H9 (cell line): ENCODE measurements around the gene THAP11. TPM values are rescaled to one million over a fixed set of nuclear protein-coding genes. Genes with fewer than 3 reads are reported as not detected.

Source experiments
- DNase-seq: peaks from one replicate; pipeline ENCODE4 v3.0.0-alpha.2; 2017
- H2AFZ ChIP-seq: one replicate; pipeline ENCODE4 v1.6.1; 2013; ENCODE audit warnings: mild to moderate bottlenecking, low read length, control low read depth, moderate library complexity
- H2AK5ac ChIP-seq: 2 replicates; pipeline ENCODE4 v1.6.1; 2013; ENCODE audit warnings: low read length, control low read depth, mixed read lengths; ENCODE audit not compliant: insufficient read length
- H2BK120ac ChIP-seq: one replicate; pipeline ENCODE4 v1.6.1; 2013; ENCODE audit warnings: low read depth, mild to moderate bottlenecking, low read length, control low read depth, inconsistent platforms; ENCODE audit not compliant: poor library complexity, severe bottlenecking
- H2BK12ac ChIP-seq: 2 replicates; pipeline ENCODE4 v1.6.1; 2013; ENCODE audit warnings: low read length, control low read depth, mixed read lengths, low read depth; ENCODE audit not compliant: insufficient read length
- H2BK15ac ChIP-seq: 2 replicates; pipeline ENCODE4 v1.6.1; 2013; ENCODE audit warnings: low read depth, low read length, control low read depth
- H2BK20ac ChIP-seq: one replicate; pipeline ENCODE4 v1.6.1; 2013; ENCODE audit warnings: low read depth, mild to moderate bottlenecking, low read length, control low read depth, inconsistent platforms; ENCODE audit not compliant: poor library complexity, severe bottlenecking
- H2BK5ac ChIP-seq: 2 replicates; pipeline ENCODE4 v1.6.1; 2013; ENCODE audit warnings: low read length, control low read depth, mixed read lengths; ENCODE audit not compliant: insufficient read length
- H3K14ac ChIP-seq: 2 replicates; pipeline ENCODE4 v1.6.1; 2013; ENCODE audit warnings: low read length, control low read depth; ENCODE audit not compliant: insufficient read depth
- H3K18ac ChIP-seq: 2 replicates; pipeline ENCODE4 v1.6.1; 2013; ENCODE audit warnings: low read depth, mild to moderate bottlenecking, mixed read lengths, low read length, control low read depth; ENCODE audit not compliant: insufficient read length
- H3K23ac ChIP-seq: 2 replicates; pipeline ENCODE4 v1.6.1; 2013; ENCODE audit warnings: low read length, control low read depth, mixed read lengths, low read depth; ENCODE audit not compliant: insufficient read length
- H3K23me2 ChIP-seq: 2 replicates; pipeline ENCODE4 v1.6.1; 2013; ENCODE audit warnings: low read depth, mild to moderate bottlenecking, mixed read lengths, low read length, control low read depth; ENCODE audit not compliant: insufficient read length, poor library complexity, severe bottlenecking
- H3K27ac ChIP-seq: 2 replicates; pipeline ENCODE4 v1.5.1; 2013; ENCODE audit warnings: low read length, control low read depth, mixed read lengths, low read depth; ENCODE audit not compliant: insufficient read length
- H3K27me3 ChIP-seq: 2 replicates; pipeline ENCODE4 v1.6.1; 2013; ENCODE audit warnings: low read length, control low read depth, inconsistent platforms; ENCODE audit not compliant: insufficient read depth
- H3K4ac ChIP-seq: 2 replicates; pipeline ENCODE4 v1.6.1; 2013; ENCODE audit warnings: low read depth, mild to moderate bottlenecking, control low read depth, inconsistent platforms, low read length, moderate library complexity
- H3K4me1 ChIP-seq: 2 replicates; pipeline ENCODE4 v1.6.1; 2013; ENCODE audit warnings: low read length, control low read depth, inconsistent platforms; ENCODE audit not compliant: insufficient read depth
- H3K4me2 ChIP-seq: 2 replicates; pipeline ENCODE4 v1.6.1; 2013; ENCODE audit warnings: low read length, control low read depth, mixed read lengths; ENCODE audit not compliant: insufficient read length, insufficient read depth
- H3K56ac ChIP-seq: 2 replicates; pipeline ENCODE4 v1.6.1; 2013; ENCODE audit warnings: low read depth, mild to moderate bottlenecking, mixed read lengths, low read length, control low read depth; ENCODE audit not compliant: insufficient read length
- H3K79me1 ChIP-seq: 2 replicates; pipeline ENCODE4 v1.6.1; 2013; ENCODE audit warnings: low read depth, mild to moderate bottlenecking, moderate library complexity, low read length, control low read depth, inconsistent platforms; ENCODE audit not compliant: insufficient read depth, poor library complexity, severe bottlenecking
- H3K79me2 ChIP-seq: 2 replicates; pipeline ENCODE4 v1.6.1; 2013; ENCODE audit warnings: low read length, control low read depth, inconsistent platforms; ENCODE audit not compliant: insufficient read depth
- H3K9ac ChIP-seq: 2 replicates; pipeline ENCODE4 v1.6.1; 2013; ENCODE audit warnings: low read length, control low read depth, mixed read lengths; ENCODE audit not compliant: insufficient read length; ENCODE audit errors: extremely low read depth
- H3K9me3 ChIP-seq: one replicate; pipeline ENCODE4 v1.6.1; 2013; ENCODE audit warnings: low read depth, low read length, inconsistent platforms; ENCODE audit not compliant: control insufficient read depth
- H3T11ph ChIP-seq: one replicate; pipeline ENCODE4 v1.6.1; 2013; ENCODE audit warnings: mild to moderate bottlenecking, low read length, control low read depth, inconsistent platforms
- H4K20me1 ChIP-seq: one replicate; pipeline ENCODE4 v1.6.1; 2013; ENCODE audit not compliant: control insufficient read depth, insufficient read length, insufficient read depth
- H4K5ac ChIP-seq: 2 replicates; pipeline ENCODE4 v1.6.1; 2013; ENCODE audit warnings: low read depth, mild to moderate bottlenecking, mixed read lengths, low read length, control low read depth; ENCODE audit not compliant: insufficient read length
- H4K8ac ChIP-seq: replicated peaks from 2 replicates; pipeline ENCODE4 v1.6.1; 2013; ENCODE audit warnings: low read length, control low read depth, mixed read lengths, low read depth; ENCODE audit not compliant: insufficient read length
- H4K91ac ChIP-seq: 2 replicates; pipeline ENCODE4 v1.6.1; 2013; ENCODE audit warnings: low read depth, mild to moderate bottlenecking, moderate library complexity, mixed read lengths, low read length, control low read depth; ENCODE audit not compliant: insufficient read length
- H3K27ac Mint-ChIP-seq, 3 experiments: 2 replicates in 2 of 3; 3 replicates in 1 of 3; pipeline ENCODE4 v1.8.0; 2020 to 2021; ENCODE audit warnings: mixed read lengths in 3 of 3, mild to moderate bottlenecking in 1 of 3, moderate library complexity in 1 of 3
- H3K27me3 Mint-ChIP-seq: 2 replicates; pipeline ENCODE4 v1.8.0; 2021; ENCODE audit warnings: low read depth, mild to moderate bottlenecking, moderate library complexity, mixed read lengths
- H3K36me3 Mint-ChIP-seq, 3 experiments: 2 replicates in 2 of 3; 3 replicates in 1 of 3; pipeline ENCODE4 v1.8.0; 2020 to 2021; ENCODE audit warnings: low read depth in 3 of 3, mixed read lengths in 3 of 3; ENCODE audit not compliant: insufficient read depth in 1 of 3
- H3K4me1 Mint-ChIP-seq, 2 experiments: 2 replicates each; pipeline ENCODE4 v1.8.0; 2020; ENCODE audit warnings: mixed read lengths in 2 of 2
- H3K4me3 Mint-ChIP-seq, 2 experiments: 2 replicates in 1 of 2; 3 replicates in 1 of 2; pipeline ENCODE4 v1.8.0; 2020 to 2021; ENCODE audit warnings: mild to moderate bottlenecking in 2 of 2, mixed read lengths in 2 of 2, moderate library complexity in 1 of 2
- H3K9me3 Mint-ChIP-seq, 2 experiments: 2 replicates in 1 of 2; 3 replicates in 1 of 2; pipeline ENCODE4 v1.8.0; 2020; ENCODE audit warnings: mild to moderate bottlenecking in 2 of 2, mixed read lengths in 2 of 2, moderate library complexity in 1 of 2
- CTCF ChIP-seq: fragments of 200-600 bp; sonication (generic); conservative IDR thresholded peaks from 3 replicates; pipeline ENCODE4 v1.8.0; 2021; ENCODE audit warnings: antibody characterized with exemption, mild to moderate bottlenecking
- WGBS: extraction: QIAGEN DNeasy Blood & Tissue Kit; methylation state at CpG from one replicate; pipeline ENCODE4 v1.1.7; 2013; ENCODE audit warnings: missing lambda C conversion rate, low lambda C conversion rate, mixed read lengths; ENCODE audit not compliant: insufficient read length; ENCODE audit errors: extremely low coverage; 5-methylcytosine and 5-hydroxymethylcytosine counted together
- total RNA-seq: library from RNA; stranded (reverse); gene quantifications from 2 replicates; pipeline ENCODE4 v1.2.1, GENCODE V29; 2021

THAP11 gene
- total RNA-seq, 1 experiment from 2014 or later = 48.9 TPM

- H2BK15ac ChIP-seq = no peak overlapping the region
- WGBS = no CpG with 5 or more reads among the region's 3 CpGs
- no peaks in the 10 kb centered on the region for H3K9me3 ChIP-seq
- Mint-ChIP-seq H3K27ac (peak overlapping the region; percentile 88 to 95 (median 95); a peak in 6 of 7 replicates), H3K9me3 (no peaks in the 10 kb centered on the region), H3K27me3 (no peaks in the 10 kb centered on the region), H3K4me3 (peak overlapping the region in 1 of 2 experiments; percentile 2; a peak in 2 of 5 replicates), H3K36me3 (peaks cover 18 to 29% (median 23%) of the 10 kb centered on the region in 3 experiments), H3K4me1 (peaks cover 45 to 56% of the 10 kb centered on the region in 2 experiments)
- H3T11ph ChIP-seq = no peak overlapping the region
- no peak overlapping the region for H3K23ac ChIP-seq
- peak overlapping the region; percentile 30 for H4K91ac ChIP-seq
- H3K14ac ChIP-seq = peak overlapping the region; percentile 77; the same call in 1 of the 2 replicates
- H3K4ac ChIP-seq = peak overlapping the region; percentile 5; the same call in 1 of the 2 replicates
- H2AK5ac ChIP-seq = no peak overlapping the region
- H2BK20ac ChIP-seq = no peak overlapping the region
- no peak overlapping the region for H3K9ac ChIP-seq
- no peak overlapping the region for H4K8ac ChIP-seq
- H2AFZ ChIP-seq = no peak overlapping the region
- H3K27ac ChIP-seq = no peak overlapping the region
- peak overlapping the region; percentile 43 for H3K18ac ChIP-seq
- no peak overlapping the region for H3K56ac ChIP-seq
- H2BK120ac ChIP-seq = no peak overlapping the region
- H3K23me2 ChIP-seq = no peaks in the 10 kb centered on the region
- no peak for TF ChIP-seq CTCF
- peak; percentile 78 for DNase-seq
- H3K79me1 ChIP-seq = peaks cover 5% of the 10 kb centered on the region
- no peak overlapping the region for H4K5ac ChIP-seq
- H2BK12ac ChIP-seq = no peak overlapping the region
- H2BK5ac ChIP-seq = no peak overlapping the region
- H3K79me2 ChIP-seq = peaks cover 49% of the 10 kb centered on the region; the same call in 1 of the 2 replicates
- peaks cover 6% of the 10 kb centered on the region; the same call in 1 of the 2 replicates for H3K4me1 ChIP-seq
- no peak overlapping the region for H3K4me2 ChIP-seq
- H4K20me1 ChIP-seq = no peaks in the 10 kb centered on the region
- H3K27me3 ChIP-seq = no peaks in the 10 kb centered on the region
Measured at GRCh38 chr16:67857547-67858233, 15.6 kb downstream of the THAP11 start.
